Retinal pigment epithelial cell (primary cell): ENCODE results near the gene TBC1D22A.

Experiments used
- DNase-seq: peaks from one replicate; pipeline ENCODE4 v3.0.0-alpha.2; 2010; ENCODE audit warnings: low read depth
- H3K4me3 ChIP-seq: 2 replicates; pipeline ENCODE4 v1.5.1; 2011; ENCODE audit warnings: mild to moderate bottlenecking, low read length, control low read depth, moderate library complexity
- CTCF ChIP-seq: conservative IDR thresholded peaks from 2 replicates; pipeline ENCODE4 v1.5.1; 2011; ENCODE audit warnings: low read depth, low read length, control low read depth, inconsistent platforms

TBC1D22A gene

GRCh38 chr22:47191671-47192650, 429.5 kb downstream of the TBC1D22A start:
- no peak for DNase-seq
- H3K4me3 ChIP-seq, result no peak overlapping the region
- no peak for TF ChIP-seq CTCF

DNA sequence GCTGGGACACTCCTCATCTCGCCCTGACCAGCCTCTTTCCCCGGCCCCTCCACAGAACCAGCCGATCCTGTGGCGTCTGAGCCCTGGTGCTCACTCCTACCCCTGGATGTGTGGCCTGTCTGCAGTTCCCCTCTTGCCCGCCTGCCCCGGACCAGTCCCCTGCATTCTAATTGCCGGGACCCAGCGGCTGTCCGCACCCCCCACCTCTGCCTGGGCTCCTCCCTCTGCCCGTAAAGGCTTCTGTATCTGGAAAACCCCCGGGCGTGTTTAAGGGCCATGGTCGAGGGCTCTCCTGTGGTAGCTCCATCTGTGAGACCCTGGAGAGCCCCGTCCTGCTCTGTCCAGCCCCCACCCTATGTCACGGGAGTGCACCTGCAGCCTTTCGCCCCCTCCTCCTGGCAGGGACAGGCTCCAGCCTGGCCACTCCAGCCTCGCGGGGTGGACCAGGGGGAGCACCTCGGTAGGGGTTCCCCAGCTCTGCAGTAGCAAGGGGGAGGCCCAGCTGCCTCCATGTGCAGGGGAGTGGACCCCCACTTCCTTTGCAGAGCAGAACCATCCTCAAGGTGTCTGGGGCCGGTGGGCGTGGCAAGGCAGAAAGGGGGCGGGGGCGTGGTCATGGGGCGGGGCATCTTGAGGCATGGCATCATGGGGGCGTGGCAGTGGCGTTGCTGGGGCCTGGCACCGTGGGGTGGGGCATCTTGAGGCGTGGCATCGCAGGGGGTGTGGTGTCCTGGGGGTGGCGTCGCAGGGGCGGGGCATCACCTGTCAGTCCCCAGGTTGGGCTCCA, 430.4 kb downstream of the TBC1D22A start:
- no peak for TF ChIP-seq CTCF
- DNase-seq, result no peak
- H3K4me3 ChIP-seq, result no peak overlapping the region

DNA sequence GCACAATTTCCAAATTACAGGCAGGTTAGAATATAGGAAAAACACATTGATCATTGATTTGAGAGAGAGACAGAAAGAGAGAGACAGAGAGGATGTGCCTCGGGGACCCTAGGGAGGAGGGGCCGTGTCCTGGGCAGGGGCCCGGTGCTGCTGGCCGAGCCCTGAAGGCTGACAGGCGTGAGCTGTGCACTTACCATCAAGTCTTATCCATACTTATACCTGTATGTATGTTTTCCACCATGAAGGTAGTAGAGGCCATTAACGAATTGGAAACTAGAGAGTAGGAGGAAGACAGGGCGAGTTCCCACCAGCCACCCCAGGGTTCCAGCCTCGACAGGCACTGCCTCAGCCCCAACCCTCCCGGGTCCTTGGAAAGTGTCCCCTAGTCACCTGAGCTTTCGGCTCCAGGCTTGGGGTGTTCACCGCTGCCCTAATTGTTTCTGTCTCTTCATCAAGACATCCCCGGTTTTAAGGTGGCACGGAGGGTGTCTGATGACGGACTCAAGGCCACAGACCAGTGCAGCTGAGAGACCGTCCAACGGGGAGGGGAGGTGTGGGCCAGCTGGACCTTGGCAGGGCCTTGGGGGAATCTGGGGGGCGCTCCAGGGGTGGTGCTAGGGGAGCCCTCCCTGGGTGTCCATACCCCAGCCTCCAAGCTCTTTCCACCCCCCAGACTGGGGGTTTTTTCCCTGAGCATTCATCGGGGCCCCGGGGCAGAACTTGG, 431.3 kb downstream of the TBC1D22A start:
- H3K4me3 ChIP-seq, result no peak overlapping the region
- no peak for TF ChIP-seq CTCF
- no peak for DNase-seq

DNA sequence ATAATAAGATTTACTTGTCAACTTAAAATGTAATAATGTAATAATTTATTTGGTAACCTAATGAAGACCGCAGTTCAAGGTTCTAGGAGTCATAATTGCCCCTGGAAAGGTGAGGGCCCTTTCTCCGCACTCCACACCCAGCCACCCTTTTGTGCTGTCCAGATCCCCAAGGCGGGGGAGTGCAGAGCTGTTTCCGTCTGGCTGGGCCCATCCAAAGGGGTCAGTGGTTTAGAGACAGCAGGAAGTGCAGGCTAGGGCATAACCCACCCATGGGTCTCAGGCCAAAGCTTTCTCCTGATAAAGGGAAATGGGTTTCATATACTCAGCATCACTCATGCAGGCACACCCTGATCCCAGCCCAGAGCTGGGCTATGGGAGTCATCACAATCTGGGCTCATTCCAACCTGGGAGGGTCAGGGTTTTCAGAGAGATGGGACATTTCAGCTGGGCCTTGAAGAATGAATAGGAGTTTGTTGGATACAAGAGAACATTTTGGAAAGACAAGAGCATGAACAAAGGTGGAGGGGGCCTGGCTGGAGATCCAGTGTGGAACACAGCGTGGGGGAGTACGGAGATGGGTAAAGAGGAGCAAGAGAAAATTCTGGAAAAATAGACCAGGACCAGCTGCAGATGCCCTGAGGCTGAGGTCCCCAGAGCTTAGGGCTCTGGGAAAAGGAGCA, 432.2 kb downstream of the TBC1D22A start:
- no peak for TF ChIP-seq CTCF
- no peak overlapping the region for H3K4me3 ChIP-seq
- DNase-seq, result no peak

- no peak for DNase-seq
- H3K4me3 ChIP-seq, result no peak overlapping the region
- TF ChIP-seq CTCF, result no peak
These were observed 432.7 kb downstream of the TBC1D22A start for GRCh38 chr22:47195156-47195483.

- H3K4me3 ChIP-seq, result no peak overlapping the region
- no peak for TF ChIP-seq CTCF
- no peak for DNase-seq
These were observed 433.2 kb downstream of the TBC1D22A start for GRCh38 chr22:47195484-47196165.
